ENCODE measurements around the gene OOSP1.
"Not testable (repeated sequence)": the region's sequence is repeated elsewhere in the genome, so short reads cannot be mapped to it uniquely, and the experiment has no call there.

Gene OOSP1, protein sequence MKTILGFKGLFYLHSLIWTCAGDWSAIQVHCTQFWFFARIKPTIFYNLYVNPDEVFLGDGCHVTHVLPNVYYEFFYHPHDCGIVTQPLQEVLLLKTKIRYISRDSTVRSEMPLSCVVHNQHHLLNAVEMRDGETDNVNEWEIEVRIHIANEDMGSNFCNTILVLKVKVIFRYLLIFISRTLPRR

DNA sequence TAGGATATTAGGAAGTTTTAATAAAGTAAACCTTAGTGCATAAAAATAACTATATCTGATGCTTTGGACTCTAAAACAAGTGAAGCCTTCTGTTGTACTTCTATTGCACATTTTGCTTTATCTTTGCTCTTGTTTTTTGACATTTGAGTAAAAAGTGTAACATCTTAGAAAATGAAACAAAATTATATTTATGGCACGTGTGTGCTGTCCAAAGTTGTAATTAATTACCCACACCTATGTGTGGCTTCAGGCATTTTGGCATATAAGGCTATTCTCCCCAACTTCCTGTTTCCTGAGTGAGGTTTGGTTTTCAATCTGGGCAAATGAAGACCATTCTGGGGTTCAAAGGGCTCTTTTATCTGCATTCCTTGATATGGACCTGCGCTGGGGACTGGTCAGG lies at the start of gene OOSP1:
OOSP1 (plus strand) TSS at position 301 of the 400 bp plus-strand sequence; CDS start at position 324, 23 bp downstream.
- no peak for DNase-seq

DNA sequence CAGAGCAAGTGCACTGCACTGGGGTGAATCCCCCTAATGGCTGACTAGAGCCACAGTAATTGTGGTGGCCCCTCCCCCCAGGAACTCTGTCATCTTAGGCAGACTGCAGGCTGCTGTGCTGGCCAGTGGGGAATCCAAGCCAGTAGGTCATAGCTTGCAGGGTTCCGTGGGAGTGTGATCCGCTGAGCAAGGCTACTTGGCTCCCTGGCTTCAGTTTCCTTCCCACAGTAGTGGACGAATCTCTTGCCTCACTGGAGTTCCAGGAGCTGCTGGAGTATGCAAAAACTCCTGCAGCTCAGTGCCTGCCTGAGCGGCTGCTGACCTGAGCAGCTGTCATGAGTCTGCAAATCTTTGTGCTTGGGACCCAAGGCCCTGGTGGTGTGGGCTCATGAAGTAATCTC lies 46.5 kb upstream of the OOSP1 start:
- no peak for DNase-seq

DNA sequence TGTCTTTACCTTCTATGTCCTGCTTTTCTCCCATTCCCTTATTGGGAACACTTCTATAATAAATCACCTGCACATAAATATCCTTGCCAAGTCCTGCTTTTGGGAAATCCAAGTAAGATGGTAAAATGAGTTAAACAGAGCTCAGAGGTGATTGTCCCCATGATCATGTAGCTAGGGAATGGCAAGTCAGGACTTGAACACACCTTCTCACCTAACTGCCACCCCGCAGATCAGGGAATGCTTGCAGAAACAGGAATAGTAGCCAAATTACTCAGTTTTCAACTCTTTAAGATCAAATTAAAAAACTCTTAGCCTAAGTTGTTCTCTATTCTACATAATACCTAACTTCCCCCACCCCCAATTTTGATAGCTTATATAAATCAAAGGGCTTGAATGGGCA lies 43.6 kb upstream of the OOSP1 start:
- no peak for DNase-seq

DNA sequence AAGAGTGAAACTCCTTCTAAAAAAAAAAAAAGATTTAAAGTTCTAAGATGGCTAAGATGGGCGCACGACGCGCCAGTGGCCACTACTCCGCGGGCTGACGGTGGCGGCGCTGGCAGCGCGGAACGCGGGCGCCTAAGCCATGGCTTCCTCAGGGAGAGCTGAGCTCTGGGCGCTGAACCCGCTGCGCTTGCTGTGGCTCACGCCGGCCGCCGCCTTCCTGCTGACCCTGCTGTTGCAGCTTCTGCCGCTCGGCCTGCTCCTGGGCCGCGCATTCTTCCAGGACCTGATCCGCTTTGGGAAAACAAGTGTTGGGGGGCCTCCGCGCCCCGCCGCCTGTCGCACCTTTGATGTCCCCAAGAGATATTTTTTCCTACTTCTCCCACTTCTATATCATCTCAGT lies 40.2 kb upstream of the OOSP1 start:
- no peak for DNase-seq

DNA sequence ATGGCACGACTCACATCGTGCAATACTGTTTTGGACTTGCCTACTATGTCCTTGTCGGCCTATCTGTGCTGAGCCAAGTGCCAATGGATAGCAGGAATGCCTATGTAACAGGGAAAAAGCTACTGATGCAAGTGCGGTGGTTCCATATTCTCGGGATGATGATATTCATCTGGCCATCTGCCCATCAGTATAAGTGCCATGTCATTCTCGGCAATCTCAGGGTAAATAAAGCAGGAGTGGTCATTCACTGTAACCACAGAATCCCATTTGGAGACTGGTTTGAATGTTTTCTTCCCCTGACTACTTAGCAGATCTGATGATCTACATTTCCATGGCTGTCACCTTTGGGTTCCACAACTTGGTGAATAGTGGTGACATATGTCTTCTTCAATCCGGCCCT lies 39.6 kb upstream of the OOSP1 start:
- DNase-seq: no peak

DNA sequence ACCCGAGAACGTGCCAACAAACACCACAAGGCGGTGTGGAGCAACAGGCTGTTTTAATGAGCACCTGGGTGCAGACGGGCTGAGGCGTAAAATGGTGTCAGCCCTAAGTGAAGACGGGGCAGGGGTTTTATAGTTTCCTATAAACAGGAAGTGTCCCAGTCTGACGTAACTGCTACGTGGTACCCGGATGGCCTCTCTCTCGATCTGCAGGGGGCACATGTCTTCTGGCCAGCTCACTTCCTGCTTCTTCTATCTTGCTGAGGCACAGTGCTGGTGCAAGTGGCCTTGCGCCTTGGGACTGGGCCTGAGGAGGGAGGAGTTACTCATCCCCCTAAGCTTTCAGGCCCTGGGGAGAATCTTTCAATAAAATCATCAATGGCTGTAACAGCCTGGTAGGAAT lies 38.7 kb upstream of the OOSP1 start:
- no peak for DNase-seq

DNA sequence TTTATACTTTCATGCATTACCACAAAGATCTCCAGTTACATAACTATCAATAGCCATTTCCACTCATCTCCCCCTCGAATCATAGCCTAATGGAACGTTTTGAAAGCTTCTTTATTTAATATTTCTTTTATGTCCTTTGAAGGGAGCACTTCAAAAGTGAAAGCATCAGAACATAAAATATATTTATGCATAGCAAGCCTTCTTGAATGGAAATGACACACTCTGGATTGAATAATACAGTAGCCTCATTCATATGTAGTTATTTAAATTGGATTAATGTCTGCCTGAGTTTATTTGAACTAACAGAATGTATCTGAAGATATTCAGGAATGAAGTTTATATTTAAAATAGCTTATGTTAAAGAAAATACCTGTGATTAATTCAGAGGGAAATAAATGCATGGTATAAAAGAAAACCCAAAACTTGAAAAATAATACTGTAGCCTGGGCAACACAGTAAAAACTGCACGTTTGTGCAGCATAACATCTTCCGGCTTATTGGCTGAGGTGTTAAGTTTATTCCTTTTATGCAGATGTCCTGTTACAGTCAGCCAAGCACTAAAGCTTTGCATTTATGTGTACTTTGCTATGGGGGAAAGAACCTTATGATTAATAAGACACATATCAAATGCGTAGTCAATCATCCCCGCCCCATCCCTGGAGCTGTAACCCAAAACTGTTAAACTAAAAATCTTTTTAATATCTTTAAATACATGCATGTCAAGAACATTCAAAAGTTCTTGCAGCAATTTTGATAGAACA lies 37.7 kb upstream of the OOSP1 start:
- no peak for DNase-seq

DNA sequence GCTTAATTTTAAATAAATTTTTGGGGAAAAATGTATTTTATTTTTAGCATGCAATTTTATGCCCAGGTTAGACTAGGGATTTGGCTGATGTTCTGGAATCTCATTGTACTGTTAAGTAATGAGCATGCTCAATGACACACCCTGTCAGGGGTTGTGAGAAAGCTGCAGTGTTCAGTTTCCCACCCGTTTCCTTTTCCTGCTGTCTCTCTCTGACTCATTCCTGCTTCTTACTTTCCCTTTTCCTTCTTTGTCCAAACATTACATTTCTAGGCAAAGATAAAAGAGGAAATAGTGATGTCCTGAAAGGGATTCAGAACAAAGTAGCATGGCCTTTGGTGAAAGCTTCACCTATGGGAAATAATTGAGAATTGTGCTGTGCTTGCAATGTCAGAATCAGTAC lies 36.9 kb upstream of the OOSP1 start:
- no peak for DNase-seq

DNA sequence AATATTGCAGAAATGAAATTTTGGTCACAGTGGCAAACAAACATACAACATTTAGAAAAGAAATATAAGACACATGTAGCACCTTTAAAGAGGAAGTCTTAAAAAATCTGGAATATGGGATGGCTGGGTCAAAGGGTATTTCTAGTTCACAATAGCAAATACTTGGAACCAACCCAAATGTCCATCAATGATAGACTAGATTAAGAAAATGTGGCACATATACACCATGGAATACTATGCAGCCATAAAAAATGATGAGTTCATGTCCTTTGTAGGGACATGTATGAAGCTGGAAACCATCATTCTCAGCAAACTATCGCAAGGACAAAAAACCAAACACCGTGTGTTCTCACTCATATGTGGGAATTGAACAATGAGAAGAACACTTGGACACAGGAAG lies 34.7 kb upstream of the OOSP1 start:
- not testable (repeated sequence) for DNase-seq

DNA sequence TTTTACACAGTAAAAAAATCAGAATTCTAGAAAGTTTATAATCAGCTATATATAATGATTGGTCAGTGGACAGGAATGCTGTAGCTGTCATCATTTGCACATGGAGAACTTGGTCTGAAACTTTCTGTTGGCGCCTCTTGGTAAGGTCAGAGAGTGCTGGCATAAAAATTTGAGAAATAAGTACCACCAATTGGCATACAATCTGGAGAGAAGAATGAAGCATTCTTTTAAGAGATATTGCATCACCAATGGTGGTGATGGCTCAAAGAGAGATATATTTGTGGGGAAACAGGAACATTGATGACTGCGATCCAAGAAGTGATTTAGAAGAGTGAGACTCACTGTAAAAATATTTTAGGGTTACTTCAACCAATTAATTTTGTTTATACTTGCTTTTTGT lies 19.8 kb upstream of the OOSP1 start:
- no peak for DNase-seq

DNA sequence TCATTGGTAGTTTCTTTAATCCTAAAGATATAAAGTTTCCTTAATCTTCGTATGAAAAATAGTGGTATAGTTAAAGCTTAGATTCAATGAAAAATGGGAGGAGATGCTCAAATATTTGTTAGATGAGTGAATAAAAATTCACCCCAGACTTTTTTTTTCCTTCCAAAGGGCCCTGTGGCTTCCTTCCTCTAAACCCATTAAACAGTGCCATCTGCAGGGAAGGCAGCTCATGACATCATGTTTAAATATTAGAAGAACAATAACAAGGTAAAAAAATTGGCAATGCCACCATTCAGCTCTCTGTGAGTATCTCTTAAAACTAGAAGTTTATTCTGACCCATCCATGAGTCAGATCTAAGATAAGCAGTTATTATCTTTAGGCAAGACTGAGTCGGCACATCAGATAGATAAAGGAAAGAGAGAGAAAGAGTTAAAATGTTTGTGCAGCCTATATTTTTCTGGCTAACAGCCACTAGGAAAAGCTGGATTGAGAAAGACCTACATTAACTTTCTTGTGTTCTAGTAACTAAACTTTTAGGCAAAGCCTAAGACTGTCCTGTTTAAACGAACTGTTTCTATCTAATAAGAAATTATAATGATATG lies 19.1 kb upstream of the OOSP1 start:
- peak in 1 of 2 donors; percentile 29 for DNase-seq

DNA sequence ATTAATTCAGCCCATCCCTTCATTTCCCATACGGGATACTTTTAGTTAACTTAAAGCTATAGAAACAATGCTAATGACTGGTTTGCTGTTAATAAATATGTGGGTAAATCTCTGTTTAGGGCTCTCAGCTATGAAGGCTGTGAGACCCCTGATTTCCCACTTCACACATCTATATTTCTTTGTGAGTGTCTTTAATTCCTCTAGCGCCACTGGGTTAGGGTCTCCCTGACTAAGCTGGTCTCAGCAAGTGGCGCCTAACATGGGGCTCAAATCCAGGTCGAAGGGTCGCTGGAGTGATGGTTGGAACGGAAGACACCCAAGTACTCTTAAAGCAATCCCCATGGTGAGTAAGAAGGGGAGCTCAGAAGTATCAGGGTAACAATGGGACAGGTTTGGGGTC lies 14.4 kb upstream of the OOSP1 start:
- no peak for DNase-seq

DNA sequence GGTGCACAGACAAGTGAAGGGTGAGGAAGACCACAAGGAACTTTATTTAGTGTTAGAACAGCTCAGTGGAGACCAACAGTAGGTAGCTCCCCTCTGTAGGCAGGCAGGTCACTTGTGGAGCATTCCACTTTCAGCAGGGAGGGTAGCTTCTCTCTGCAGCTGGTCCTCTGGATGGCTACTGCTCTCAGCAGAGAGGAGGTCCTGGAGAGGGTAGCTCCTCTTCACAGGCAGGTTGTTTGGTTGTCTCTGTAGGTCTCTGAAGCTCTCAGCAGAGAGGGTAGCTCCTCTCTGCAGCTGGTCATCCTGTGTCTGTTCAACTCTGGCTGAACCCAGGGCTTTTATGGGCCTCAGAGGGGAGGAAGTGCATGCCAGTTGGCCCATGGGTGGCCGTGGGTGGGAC lies 6.5 kb upstream of the OOSP1 start:
- no peak for DNase-seq

DNA sequence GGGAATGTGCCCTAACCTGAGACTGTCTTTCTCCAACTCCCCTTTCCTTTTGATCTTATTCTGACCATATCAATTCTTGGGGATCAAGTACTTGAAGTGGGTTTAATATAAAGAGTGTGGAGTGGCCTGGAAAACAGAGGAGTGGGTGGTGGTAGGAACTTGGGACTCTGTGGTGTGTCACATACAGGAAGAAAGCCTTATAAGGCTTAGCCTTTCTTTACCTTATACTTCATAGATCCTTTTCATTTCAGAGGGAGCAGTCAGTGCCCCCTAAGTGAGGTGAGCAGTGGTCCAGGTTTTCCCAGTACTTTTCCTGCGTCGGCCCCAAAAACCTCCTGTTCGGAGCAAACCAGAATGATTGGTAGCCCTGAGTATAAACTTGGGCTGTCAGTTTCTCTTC lies 486 bp downstream of the OOSP1 start:
- DNase-seq: no peak

DNA sequence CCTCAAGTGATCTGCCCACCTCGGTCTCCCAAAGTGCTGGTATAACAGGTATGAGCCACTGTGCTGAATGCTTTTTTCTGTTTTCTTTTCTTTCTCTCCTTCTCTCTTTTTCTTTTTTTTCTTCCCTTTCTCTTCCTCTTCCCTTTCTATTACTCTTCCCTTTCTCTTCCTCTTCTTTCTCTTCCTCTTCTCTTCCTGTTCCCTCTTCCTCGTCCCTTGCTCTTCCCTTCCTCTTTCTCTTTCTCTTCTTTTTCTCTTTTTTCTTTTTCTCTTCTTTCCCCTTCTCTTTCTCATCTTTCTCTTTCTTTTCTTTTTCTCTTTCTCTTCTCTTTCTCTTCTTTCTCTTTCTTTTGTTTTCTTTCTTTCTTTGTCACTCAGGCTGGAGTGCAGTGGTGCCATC lies 1.2 kb downstream of the OOSP1 start:
- DNase-seq: no peak

DNA sequence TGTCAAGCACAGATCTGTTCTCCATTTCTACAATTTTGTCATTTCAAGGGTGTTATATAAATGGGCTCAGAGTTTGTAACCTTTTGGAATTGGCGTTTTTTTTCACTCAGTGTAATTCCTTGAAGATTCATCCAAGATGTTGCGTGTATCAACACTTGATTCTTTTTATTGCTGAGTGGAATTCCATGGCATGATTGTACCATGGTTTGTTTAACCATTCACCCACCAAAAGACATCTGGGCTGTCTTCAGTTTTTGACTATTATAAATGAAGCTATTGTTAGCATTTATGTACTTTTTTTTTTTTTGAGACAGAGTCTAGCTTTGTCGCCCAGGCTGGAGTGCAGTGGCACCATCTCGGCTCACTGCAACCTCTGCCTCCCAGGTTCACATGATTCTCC lies 2.9 kb downstream of the OOSP1 start:
- no peak for DNase-seq

DNA sequence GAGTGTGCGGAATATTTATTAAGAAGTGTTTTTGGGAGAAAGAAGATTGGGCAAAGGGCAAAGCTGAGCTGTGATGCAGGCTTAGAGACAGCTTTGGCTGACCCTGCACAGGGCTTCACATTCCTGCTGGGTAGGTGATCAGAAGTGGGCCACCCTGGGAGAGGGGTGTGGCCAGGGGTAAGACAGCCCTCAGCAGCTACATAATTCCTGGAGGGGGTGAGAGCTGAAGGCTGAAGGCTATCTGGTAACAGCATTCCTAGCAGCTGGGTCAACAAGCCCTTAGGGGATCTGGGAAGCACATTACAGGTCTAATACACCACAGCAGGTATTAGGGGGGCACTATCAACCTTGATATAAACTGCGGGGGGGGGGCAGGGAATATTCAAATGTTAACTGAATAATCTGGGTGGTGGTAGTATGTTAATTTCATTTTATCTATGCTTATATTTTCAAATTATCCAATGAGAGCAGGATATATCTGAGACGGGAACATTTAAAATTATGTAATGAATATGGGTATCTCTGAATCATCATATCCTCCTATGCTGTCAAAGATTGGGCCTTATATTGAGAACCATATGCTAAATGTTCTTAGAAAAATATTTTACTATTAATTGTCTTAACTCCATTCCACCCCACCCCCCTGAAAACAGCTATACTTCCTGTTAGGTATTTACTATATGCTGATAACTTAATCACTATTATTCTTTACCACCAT lies 5.9 kb downstream of the OOSP1 start:
- no peak for DNase-seq

DNA sequence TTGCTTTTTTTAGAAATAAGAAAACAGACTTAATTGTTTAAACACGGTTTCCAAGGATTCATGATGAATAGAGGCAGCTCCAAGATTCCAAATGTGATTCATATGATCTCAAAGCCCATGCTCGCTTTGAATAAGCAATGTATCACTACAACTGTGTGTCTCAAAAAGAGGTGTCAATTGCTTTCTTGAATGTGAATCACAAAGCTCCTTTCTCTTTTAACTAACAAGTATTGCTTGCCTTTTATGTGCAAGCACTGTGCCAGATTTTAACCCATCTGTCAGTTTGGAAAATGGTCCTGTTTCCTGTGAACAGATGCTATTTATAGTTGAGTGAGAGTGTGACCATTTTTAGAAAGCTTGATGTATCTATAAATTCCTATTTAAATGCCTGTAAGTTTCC lies 6.5 kb downstream of the OOSP1 start:
- DNase-seq: no peak

DNA sequence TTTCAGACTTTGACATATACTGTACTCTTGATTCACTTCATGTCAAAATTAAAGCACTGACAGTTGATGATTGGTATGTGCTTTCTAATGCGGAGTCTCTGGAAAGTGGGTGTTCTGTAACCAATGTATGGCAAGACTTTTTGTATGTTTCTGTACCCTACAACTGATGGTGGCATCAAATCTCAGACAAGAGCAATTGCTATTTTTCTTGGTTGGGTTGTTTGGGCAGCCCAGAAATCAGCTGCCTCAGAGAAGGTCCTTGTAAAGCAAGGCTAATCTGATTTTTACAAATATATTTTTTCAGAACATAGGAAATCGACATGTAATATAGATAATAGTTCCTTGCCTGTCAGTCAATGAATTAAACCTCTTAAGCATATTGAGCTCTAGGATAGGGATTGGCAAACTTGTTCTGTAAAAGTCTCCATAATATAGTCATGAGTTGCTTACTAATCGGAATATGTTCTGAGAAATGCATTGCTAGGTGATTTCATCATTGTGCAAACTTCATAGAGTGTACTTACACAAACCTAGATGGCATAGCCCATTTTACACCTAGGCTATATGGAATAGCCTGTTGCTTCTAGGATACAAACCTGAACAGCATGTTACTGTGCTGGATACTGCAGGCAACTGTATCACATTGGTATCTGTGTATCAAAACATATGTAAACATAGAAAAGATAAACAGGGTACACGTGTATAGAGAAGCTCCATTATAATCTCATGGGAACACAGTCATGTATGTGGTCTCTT lies 15.4 kb downstream of the OOSP1 start:
- no peak for DNase-seq

DNA sequence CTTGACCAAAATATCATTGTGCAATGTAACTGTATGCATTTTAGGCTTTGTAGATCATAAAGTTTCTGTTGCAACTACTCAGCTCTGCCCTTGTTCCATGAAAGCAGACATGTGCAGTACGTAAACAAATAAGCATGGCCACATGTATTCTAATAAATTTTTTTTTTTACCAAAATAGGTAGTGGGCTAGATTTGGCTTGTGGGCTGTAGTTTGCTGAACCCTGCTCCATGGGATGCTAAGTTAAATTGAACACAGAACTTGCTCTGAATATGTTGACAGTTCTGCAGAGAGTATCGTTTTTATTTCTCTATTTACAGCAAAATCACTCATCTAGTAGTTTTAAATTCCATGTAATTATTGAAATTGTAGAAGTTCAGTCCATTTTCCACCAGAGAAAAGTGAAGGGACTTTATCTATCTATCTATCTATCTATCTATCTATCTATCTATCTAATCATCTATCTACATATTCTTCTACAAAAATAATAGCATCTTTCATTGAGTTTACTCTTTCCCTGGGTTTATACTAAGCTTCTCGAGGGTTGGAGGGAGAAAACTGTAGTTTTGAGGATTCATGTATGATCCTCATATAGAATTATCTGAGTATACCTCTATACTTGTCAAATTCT lies 16.1 kb downstream of the OOSP1 start:
- DNase-seq: no peak

DNA sequence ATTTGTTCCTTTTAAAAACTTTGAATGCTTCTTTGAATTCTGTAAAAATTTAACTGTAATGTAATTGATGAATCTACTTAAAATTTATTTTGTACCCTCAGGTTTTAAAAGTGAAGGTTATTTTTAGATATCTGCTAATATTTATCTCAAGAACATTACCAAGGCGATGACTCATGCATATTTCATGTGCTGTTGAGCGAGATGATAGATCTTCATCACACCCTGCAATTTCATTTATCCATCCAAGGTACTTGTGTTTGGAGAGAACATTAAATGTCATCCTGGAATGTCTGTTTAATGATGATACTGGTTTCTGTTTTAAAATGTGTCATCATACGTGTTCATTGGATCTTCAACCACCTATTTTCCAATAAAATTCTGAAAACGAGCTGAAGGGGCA lies 18.9 kb downstream of the OOSP1 start:
- DNase-seq: no peak
